ENCODE results near the gene PHF21A.
"Not testable (repeated sequence)": the region's sequence is repeated elsewhere in the genome, so short reads cannot be mapped to it uniquely, and the experiment has no call there.

The PHF21A gene

DNA sequence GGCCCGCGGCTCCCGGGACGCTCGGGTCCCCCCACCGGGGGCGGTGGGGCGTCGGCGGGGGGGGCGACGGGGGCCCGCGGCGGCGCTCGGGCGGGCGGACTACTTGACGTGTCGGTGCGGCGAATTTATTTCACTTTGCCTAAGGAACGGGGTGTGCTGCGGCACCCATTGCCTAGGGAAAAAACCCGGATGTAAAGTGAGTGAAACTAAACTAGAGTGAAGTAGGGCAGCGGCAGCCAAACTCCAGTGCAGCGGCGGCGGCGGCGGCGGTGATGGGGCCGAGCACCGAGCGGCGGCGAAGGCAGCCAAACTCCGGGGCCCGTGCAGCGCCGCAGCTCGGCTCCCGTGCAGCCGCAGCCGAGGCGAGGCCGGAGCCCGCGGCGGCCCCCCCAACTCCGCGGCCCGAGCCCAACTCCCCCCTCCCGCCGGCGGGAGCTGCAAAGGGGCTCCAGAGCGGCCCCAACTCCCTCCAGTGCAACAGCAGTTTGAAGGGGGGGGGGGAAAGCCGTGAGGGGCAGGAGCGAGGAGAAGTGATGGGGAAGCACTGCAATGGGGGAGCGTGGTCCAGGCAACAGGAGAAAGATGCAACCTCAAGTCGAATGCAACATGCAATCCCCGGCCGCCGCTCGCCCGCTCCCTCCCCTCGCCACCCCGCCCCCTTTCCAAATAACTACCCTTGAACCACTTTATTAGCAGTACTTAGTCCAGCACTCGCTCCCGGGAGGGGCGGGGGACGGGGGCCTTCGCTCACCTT, 647 bp upstream of the PHF21A start:
- in situ Hi-C loops (cut with MboI; ENCODE audit: low pct_unique_long_range_greater_than_20kb, low sequenced_read_pairs): no loop called here
- peak; percentile 70 for DNase-seq

DNA sequence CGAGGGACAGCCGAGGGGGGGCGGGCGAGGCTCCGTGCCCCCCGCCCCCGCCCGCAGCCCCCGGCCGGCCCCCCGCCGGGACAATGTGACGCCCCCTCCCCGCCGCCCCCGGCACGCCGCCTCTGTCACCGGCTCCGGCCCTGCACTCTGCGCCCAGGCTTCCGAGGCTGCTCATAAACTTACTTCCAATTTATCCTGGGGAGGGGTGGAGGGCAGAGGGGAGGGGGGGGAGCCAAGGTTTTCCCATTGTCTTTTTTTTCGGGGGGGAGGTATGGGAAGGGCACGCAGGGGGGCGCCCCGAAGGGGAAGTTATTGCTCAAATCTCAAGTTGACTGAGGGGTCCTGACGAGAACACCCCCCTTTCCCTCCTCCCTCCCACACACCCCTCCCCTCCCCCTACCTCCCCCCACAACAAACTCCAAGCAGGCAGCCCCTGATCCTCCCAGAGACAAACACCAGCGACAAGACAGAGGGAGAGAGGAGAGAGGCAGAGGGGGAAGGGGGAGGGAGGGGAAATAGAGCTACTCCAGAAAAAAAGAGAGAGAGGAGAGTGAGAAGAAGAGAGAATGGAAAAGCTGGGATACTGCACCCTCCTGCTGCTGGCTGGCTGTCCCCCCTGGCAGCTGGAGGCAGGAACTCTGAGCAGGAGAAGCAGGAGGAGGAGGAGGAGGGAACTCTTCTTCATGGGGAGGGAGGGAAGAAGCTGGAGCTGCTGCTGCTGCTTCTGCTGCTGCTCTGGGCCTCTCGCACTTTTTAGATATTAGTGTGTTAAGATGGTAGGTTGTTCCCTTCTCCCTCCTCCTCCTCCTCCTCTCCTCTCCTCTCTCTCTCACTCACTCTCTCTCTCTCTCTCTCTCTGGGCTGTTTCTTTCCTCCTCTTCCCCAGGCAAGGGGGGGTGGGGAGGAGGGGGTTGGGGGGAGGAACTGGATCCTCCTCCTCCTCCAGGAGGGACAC, 631 bp downstream of the PHF21A start:
- in situ Hi-C loops (cut with MboI; ENCODE audit: low pct_unique_long_range_greater_than_20kb, low sequenced_read_pairs): no loop called here
- no peak for DNase-seq

DNA sequence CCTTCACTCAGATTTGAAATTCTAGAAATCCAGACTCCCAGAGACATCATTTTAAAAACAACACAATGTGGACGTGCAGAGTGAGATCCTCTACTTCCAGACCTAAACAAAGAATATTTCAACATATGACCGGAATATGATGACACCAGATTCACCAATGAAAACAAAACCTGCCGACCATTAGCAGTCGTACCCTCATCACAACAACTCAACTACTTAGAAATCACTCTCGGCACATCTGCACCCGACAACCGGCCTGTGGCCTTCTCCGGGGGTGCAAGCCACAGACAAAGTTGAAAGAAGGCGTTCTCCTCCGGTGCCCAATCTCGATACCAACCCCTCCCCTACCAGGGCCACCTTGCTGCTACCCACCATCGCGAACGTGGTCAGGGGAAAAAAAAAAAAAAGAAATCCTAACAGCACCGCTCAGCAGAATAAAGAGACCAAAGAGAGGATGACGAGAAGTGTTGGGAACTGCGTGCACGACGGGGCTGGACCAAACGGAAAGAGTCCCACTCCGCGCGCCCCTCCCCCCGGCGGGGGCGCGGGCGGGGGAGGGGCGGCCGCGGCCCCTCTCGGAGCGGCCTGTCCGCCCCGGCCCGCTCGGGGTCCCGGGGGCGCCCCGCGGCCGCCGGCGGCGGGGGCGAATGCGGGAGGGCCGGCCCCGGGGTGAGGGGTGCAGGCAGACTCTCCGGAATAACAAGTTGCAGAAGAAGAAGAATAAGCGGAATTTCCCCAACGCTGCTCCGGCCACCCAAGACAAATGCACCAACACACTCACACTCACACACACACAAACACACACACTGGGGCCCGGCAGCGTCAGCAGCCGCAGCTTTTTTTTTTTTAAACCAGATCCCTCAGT, 1.7 kb downstream of the PHF21A start:
- in situ Hi-C loops (cut with MboI; ENCODE audit: low pct_unique_long_range_greater_than_20kb, low sequenced_read_pairs): no loop called here
- DNase-seq: peak; percentile 67

DNA sequence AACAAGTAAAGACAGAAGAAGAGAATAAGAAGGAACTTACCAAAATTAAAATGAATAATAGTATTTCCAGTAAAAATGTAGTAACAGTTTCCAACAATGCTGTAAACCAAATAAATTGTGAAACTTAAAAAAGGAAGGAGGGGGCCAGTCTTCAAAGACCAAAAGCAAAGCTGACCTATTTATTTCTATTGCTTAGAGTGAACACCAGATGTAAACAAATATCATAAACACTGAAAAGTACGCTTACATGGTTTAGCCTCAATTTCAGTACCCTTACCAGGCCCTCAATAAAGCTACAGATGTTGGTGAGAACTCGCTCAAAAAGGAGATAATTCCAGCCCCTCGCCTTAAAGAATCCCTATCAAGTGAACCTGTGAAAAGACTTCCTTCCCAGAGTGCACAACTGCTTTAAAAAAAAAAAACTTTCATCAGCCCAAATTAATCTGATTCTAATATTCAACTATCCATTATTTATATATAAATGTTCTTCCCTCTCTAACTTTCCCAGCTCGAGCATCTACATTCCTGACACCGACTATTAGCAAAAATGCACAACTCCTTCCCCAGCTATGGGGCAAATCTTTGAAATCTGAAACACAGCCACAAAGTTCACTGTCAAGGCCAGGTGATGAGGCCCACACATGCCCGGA, 2.4 kb downstream of the PHF21A start:
- in situ Hi-C loops (cut with MboI; ENCODE audit: low pct_unique_long_range_greater_than_20kb, low sequenced_read_pairs): no loop called here
- no peak for DNase-seq

DNA sequence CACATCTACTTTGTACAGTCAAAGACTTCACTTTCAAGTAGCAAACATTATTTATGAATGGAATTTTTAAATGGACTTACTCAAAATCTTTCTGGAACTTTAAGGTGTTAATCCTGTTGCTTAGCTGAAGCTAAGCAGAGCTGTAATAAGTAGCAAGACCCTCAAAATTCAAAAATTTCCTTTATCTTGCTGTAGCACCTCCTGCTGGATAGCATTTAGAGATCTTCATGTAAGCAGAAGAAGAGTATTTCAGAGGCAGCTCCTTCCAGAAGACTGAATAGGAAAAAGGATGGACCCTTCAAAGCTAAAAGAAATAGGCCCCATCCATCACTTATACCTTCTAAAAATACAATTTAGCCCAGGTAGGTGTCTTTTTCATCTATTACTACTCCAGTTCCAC, 3.4 kb downstream of the PHF21A start:
- in situ Hi-C loops (cut with MboI; ENCODE audit: low pct_unique_long_range_greater_than_20kb, low sequenced_read_pairs): no loop called here
- peak; percentile 45 for DNase-seq

DNA sequence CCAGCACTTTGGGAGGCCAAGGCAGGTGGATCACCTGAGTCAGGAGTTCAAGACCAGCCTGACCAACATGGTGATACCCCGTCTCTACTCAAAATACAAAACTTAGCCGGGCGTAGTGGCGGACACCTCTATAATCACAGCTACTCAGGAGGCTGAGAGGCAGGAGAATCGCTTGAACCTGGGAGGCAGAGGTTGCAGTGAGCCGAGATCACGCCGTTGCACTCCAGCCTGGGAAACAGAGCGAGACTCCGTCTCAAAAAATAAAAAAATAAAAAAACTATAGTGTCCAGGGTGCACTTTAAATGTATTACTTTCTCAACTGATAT, 4.6 kb downstream of the PHF21A start:
- DNase-seq; in situ Hi-C loops (cut with MboI; ENCODE audit: low pct_unique_long_range_greater_than_20kb, low sequenced_read_pairs): not testable (repeated sequence)

DNA sequence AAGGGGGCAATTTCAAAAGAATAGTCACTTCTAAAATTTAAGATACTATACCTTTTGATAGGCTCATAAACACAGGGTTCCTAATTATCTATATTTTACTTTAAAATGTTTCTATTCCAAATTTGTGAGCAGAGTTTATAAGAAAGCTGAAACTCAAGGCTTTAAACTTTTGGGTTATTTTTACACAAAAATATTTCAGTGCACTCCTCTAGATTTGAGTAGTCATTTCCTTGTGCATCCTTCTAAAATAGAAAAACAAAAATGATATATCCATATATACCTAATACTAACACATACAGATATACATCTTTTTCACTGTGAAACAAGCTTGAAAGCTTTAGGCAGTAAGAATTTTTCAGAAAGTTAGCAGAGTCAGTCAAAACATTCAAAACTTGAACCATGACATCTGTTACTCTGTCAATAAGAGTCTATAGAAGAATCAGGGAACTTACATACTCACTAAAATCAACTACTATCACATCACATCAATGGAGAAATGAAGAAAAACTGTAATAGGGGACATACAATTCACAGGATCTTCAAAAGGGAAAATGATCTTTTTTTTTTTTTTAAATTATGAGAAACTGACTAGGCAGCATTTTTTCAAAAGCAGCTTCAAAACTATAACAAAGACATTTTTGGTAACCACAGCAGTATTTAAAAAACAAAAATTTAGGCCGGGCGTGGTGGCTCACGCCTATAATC, 5.1 kb downstream of the PHF21A start:
- in situ Hi-C loops (cut with MboI; ENCODE audit: low pct_unique_long_range_greater_than_20kb, low sequenced_read_pairs): no loop called here
- DNase-seq: no peak

DNA sequence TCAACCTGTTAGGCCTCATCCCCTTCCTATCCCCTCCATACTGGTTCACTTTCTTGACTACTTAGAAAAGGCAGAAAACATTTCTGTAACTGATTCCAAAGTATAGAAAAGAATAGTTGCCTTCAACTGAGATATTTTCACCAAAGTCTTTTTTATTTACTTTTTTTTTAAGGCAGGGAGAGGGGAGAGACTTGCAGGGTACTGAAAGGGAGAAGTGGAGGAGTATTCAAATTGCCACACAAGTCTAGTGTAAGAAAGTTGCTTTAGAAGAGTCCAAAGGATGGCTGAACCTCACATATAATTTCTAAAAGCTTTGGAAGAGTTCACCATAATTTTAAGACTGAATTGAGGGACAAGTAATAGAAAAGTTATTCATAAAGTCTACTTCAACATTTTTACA, 6.3 kb downstream of the PHF21A start:
- in situ Hi-C loops (cut with MboI; ENCODE audit: low pct_unique_long_range_greater_than_20kb, low sequenced_read_pairs): no loop called here
- DNase-seq: no peak

DNA sequence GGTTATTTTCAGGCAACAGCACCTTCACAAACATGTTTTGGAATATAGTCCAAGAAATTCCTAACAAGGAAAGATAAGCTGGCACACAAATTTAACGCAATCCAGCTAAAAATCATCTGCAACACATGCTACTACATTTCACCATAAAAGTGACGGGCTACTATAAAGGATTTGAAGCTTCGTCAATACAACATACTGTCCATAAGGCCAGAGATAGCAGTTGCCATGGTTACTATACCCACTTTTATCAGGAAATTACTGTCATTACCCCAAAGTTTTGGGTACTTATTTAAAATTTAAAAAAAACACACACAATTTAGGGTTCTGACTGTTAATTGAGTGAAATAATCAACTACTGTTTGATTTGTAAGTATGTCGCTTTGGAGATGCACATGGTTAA, 6.9 kb downstream of the PHF21A start:
- no peak for DNase-seq
- in situ Hi-C loops (cut with MboI; ENCODE audit: low pct_unique_long_range_greater_than_20kb, low sequenced_read_pairs): no loop called here

DNA sequence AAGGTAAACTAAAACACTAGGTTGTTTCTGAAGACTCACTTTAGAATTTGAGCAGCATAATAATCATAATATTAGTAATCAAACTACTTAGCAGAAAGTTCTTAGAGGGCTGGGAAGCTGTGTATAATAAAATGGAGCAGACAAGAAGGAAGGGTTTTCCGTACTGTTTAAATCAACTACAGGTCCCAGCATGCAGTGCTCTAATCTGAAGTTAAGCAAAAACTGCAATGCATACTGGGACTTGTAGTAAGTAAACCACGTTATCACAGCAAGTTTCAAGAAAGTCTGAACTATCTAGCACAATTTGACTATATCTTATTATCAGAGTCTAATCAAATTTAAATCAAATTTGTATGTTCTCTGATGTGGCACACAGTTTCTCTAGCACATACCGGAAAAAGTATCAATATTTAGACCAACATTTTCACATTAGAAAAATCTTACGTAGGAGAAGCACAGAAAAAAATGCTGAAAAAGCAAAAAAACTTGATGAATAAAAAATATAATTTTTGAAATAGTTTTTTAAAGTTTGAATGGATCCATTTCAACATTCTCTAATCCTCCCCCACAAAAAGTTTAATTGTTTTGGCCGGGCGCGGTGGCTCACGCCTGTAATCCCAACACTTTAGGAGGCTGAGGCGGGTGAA, 8.2 kb downstream of the PHF21A start:
- in situ Hi-C loops (cut with MboI; ENCODE audit: low pct_unique_long_range_greater_than_20kb, low sequenced_read_pairs): no loop called here
- DNase-seq: peak; percentile 73

DNA sequence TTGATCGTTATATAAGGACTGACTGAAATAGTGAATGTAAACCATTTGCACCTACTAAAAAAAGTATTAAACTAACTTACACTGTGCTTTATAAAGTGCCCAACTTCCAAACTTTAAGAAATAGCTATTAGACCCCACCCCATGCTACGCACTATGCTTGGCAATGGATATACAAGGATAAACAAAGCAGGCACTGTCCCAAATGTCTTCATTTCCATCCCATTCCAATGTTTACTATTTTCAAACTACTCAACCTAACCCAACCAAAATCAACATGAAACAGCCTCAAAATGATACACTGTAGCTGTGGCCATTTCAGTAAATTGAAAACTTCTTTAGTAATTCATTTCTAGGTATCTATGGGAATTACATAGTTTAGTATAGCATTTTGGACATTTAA, 12.5 kb downstream of the PHF21A start:
- in situ Hi-C loops (cut with MboI; ENCODE audit: low pct_unique_long_range_greater_than_20kb, low sequenced_read_pairs): no loop called here
- no peak for DNase-seq

DNA sequence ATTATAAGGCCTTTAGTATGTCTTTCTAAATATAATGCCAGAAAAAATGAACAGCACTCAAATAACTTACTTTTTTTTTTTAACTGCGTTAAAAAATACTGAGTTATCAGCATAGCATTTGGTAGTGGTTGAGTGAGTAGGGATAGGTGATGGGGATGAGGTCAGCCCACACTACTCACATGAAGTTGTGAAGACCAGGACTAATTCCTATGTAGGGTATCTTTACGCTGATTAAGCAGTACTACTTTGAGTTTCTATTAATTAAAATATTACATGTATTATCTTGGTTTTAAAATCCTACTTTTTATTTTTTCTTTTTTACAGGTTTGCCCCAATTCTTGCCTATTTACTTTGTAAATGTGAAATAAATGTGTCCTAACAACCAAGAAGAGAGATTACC, 13.5 kb downstream of the PHF21A start:
- in situ Hi-C loops (cut with MboI; ENCODE audit: low pct_unique_long_range_greater_than_20kb, low sequenced_read_pairs): no loop called here
- no peak for DNase-seq

DNA sequence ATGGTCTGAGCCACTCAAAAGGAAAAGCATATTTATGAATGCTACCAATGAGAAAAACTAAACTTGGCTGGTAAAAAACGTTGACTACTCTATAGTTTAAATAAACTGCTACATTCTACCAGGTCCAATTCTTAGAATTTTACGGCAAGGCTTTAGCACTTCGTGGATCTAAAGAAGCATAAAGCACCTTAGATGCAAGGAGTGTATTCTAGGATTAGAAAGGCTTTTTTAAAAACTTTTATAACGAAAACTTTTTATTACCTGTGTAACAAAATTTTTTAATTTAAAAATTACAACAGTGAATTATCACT, 13.9 kb downstream of the PHF21A start:
- DNase-seq: no peak
- in situ Hi-C loops (cut with MboI; ENCODE audit: low pct_unique_long_range_greater_than_20kb, low sequenced_read_pairs): no loop called here

DNA sequence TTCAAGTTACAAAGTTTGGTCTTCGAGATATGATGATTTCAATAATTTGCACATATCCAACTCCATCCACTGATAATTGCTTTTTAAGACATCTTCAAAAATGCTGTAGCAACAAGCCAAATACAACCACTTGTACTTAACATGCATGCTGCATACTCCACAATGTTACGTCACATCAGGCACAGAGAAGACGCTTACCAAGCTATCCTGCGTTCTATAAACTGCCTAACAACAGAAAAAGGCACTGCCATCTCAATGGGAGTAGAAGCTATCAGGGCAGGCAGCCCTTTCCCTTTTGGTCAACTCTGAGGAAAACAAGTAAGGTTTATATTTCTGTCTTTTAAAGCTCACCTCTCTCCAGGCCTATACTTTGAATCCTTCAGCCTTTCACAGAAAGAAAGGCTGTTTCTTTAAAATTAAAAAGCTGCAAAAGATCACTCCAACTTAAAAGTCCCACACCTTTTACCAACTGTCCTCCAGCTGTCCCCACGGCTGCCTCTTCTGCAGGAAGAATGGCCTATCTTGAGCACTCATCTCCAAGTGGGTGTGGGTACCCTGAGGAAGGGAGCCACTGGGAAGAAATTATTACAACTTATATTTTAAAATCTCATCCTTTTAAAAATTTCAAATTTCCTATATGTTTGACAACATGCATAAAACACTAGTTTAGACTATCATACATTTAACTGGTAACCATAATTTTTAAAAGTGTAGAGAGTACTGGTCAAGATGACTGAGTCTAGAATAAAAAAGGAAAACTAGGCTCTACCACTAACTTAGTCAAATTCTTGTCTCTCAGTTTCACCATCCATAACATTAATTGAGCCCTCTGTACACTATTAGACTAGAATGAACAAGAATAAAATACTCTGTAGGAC, 14.5 kb downstream of the PHF21A start:
- no peak for DNase-seq
- in situ Hi-C loops (cut with MboI; ENCODE audit: low pct_unique_long_range_greater_than_20kb, low sequenced_read_pairs): no loop called here

DNA sequence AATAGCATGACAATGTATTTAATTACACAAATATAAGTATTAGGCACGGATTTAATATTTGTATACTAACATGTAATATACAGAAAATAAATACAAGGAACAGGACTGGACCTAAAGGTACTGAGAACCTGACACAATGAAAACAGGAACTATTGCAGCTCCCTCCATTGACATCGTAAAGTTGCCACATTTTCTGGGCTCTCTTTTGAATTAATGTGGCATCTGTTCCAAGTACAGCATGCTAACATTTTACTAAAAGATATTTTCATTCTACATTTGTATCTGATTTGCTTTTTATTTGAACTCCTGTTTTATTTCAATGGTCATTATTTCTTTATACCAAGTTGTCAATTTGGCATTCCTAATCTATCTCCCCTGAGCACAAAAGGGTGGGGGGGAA, 15.3 kb downstream of the PHF21A start:
- DNase-seq: no peak

DNA sequence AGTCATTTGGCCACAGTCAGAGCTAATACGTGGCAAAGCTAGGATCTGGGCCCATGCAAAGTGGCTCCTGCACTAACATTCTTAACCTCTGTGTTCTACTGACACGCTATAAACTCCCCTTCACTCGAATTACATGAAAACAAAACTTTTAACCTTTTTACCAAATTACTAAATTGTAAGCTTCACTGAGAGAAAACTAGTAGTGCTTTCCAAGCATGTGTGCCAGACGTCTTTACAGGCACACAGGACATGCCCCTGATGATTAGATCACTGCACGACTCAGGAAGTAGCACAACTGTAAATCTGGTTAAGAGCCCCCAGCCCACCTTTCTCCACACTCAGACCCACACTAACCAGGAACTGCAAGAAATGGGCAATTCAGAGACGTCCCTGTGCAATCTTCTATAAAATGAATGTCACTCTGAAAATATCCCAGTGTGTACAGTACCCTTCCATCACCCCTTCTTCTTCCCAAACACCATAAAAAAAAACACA, 16.1 kb downstream of the PHF21A start:
- in situ Hi-C loops (cut with MboI; ENCODE audit: low pct_unique_long_range_greater_than_20kb, low sequenced_read_pairs): no loop called here
- no peak for DNase-seq

More for the DNA sequence above, 15.3 kb downstream of the PHF21A start:
- in situ Hi-C loops (cut with MboI; ENCODE audit: low pct_unique_long_range_greater_than_20kb, low sequenced_read_pairs): no loop called here

DNA sequence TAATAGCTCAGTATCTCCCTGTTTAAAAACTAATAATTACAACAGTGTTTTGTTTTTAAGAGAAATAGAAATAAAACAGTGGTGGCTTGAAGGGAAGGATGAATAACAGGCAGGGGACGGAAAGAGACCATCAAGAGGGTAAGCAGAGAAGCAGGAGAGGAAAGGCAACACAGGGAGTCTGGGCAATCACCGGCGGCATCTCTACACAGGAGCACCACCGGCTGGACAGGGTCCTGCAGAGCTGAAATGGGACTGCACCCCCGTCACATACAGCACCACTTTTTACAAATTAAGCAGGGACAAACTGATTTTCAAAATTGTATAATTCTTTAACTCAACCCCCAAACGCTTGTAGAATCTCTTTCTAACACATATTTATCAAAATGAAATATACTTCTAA, 18.4 kb downstream of the PHF21A start:
- in situ Hi-C loops (cut with MboI; ENCODE audit: low pct_unique_long_range_greater_than_20kb, low sequenced_read_pairs): no loop called here
- no peak for DNase-seq
